LNCaP clone FGC (cell line): ENCODE results near the gene OR2M2.

Experiments
- DNase-seq: peaks from one replicate; pipeline ENCODE4 v3.0.0-alpha.2; 2011; ENCODE audit warnings: low read depth
- H3K4me3 ChIP-seq: 2 replicates; pipeline ENCODE4 v1.5.1; 2011; ENCODE audit warnings: mild to moderate bottlenecking, low read depth, low read length, control low read depth
- TF ChIP-seq, protein P1 (sequence below): IDR thresholded peaks from 2 replicates; pipeline ENCODE4 v1.5.1; 2012; ENCODE audit warnings: mild to moderate bottlenecking; ENCODE audit not compliant: control insufficient read depth, insufficient read depth; ENCODE audit errors: extremely low read depth

The OR2M2 gene, protein sequence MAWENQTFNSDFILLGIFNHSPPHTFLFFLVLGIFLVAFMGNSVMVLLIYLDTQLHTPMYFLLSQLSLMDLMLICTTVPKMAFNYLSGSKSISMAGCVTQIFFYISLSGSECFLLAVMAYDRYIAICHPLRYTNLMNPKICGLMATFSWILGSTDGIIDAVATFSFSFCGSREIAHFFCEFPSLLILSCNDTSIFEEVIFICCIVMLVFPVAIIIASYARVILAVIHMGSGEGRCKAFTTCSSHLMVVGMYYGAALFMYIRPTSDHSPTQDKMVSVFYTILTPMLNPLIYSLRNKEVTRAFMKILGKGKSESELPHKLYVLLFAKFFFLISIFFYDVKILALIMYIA

DNA sequence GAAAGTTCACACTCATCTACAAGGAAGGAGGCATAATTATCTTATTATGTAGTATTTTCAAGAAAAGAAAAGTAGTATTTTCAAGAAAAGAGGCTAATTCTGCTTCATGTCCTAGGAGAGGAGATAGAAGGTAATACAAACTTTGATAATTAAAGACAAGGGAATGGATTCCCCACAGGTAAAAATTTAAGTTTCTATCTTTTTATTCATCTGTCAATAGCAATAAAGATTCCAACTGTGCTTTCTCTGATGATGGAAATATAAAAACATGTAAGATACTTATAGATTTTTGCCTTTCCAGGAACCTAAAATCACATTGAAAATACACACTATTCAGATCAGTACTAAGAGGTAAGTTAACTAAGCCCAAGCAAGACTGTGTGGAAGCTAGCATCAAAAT lies at the start of gene OR2M2:
Gene OR2M2 (plus strand): TSS at position 301 of the 400 bp plus-strand sequence. CDS start 5,165 bp downstream, outside the sequence.
- no peak within 1 kb of the TSS for H3K4me3 ChIP-seq
- TF ChIP-seq, protein P1, sequence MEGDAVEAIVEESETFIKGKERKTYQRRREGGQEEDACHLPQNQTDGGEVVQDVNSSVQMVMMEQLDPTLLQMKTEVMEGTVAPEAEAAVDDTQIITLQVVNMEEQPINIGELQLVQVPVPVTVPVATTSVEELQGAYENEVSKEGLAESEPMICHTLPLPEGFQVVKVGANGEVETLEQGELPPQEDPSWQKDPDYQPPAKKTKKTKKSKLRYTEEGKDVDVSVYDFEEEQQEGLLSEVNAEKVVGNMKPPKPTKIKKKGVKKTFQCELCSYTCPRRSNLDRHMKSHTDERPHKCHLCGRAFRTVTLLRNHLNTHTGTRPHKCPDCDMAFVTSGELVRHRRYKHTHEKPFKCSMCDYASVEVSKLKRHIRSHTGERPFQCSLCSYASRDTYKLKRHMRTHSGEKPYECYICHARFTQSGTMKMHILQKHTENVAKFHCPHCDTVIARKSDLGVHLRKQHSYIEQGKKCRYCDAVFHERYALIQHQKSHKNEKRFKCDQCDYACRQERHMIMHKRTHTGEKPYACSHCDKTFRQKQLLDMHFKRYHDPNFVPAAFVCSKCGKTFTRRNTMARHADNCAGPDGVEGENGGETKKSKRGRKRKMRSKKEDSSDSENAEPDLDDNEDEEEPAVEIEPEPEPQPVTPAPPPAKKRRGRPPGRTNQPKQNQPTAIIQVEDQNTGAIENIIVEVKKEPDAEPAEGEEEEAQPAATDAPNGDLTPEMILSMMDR = no peak
- DNase-seq = no peak

DNA sequence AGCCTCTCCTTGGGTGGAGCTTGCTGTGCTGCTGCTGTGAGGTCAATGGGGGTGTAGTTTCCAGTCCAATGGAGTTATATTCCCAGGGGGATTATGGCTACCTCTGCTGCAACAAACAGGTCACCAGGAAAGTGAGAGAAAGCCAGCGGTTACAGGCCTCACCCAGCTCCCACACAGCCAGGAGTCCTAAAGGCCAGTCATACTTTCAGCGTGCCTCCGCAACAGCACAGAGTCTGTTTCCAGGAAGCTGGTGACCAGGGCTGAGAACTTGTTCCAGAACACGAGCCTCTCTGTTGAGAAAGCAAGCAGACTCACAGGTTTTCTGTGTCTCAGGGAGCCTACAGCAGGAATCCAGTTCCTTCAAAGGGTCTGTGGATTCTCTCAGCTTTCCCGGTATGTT lies 47.0 kb upstream of the OR2M2 start:
- no peak overlapping the region for H3K4me3 ChIP-seq
- no peak for DNase-seq
- TF ChIP-seq, protein P1 = no peak

DNA sequence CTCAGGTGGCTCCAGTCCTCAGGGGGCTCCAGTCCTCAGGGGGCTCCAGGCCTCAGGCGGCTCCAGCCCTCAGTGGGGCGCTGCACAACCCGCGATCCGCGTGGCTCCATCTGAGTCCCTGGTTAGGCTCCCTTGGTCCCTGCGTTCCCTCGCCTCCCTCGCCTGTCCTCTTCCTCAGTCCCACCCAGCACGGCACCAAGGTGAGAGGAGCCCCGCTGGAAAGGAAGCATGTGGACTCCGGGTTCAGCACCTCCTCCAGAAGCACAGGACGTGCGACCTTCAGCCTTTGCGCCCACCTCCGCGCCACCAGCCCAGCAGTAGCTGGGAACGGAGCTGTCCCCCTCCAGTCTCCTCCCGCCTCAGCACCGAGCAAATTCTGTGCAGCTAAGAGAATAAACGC lies 37.8 kb upstream of the OR2M2 start:
- DNase-seq = no peak
- no peak overlapping the region for H3K4me3 ChIP-seq
- TF ChIP-seq, protein P1 = no peak

DNA sequence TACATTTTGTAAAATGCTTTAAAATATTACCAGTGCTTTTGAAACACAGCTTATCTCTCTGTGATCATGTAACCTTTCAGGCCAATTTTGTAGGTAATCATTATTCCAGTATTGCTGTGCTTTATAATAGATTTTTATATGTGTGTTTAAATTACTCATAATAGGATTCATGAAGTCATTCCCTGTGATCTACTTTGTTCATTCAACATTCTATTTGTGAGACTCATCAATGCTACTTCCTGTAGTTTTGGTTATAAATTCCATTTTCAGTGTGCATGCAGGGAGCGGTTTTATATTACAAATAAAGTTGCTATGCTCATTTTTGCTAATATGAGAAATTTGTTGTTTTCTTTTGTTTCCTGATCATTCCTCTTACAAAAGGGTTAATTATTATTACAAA lies 33.8 kb upstream of the OR2M2 start:
- no peak overlapping the region for H3K4me3 ChIP-seq
- TF ChIP-seq, protein P1 = no peak
- DNase-seq = no peak

DNA sequence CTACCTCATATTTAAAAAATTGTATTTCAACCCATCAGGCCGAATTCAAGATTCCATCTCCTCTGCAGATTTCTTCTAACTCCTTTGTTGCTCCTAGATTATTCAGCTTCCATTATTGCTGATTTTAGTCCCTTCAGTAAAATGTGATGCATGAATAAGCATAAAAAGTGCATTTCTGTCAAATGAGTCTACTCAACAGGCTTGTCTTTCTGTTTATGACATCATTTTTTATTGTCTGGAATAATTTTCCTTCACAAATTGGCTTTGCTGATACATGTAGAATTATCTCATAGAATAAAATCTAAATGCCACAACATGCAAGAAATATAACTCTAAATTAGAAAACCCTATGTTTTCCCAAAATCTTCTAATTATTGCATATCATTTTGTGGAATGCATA lies 31.3 kb upstream of the OR2M2 start:
- H3K4me3 ChIP-seq = no peak overlapping the region
- TF ChIP-seq, protein P1 = no peak
- DNase-seq = no peak

DNA sequence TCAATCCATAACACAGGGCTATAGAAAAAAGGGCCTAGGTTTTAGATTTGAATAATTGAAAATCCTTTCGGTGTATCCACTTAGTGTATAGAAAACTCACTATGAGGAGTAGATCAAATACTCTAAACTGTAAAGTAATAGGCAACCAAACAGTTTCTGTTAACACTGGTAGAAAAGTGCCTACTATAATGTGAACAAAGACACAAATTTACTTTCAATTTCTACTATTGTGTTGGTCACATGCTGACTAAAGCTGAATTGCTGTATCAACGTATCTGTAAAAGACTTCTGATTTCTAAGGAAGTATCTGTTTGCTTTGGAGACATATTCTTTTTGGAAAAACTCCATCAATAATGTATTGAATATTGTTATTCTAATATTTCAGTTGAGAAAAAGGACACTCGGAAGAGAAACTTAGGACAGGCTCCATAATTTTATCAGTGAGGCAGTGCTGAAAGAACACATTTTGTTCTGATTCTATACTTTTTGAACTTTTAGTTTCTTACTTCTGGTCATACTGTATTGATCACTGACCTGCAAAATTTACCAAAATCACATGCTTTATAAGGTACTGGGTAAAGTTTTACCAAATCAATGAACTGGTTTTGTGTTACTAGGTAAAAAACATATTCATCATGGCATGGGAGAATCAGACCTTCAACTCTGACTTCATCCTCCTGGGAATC lies 30.0 kb upstream of the OR2M2 start, which contains the start of gene OR2M5:
Gene OR2M5 (plus strand): TSS at position 636 of the 686 bp plus-strand sequence. CDS start 0 bp downstream, at position 636.
- DNase-seq = no peak
- H3K4me3 ChIP-seq = no peak within 1 kb of the TSS
- TF ChIP-seq, protein P1 = no peak
